HepG2 (cell line): Measurements from ENCODE around the gene SYNJ2. TPM values are rescaled to one million over a fixed set of nuclear protein-coding genes. Genes with fewer than 3 reads are reported as not detected.

Source experiments
- ATAC-seq: fragments of 200-7000 bp; cut with Tn5 transposase; 3 replicates; pipeline ENCODE4 v1.9.1; 2020; ENCODE audit warnings: mild to moderate bottlenecking, moderate library complexity
- BruUV-seq: library from RNA; stranded (reverse); fragments of 400-500 nt; replicated peaks from 2 replicates; lab custom pipeline; 2021; lab: Mats Ljungman, UMichigan
- CTCF ChIA-PET: fragments of 300-600 bp; formaldehyde crosslinking; extraction: SDS; loops from one replicate; lab custom pipeline; 2021; ENCODE audit warnings: low total read pairs, inconsistent platforms, low intra/inter-chr PET ratio; lab: Yijun Ruan, JAX
- POLR2A ChIA-PET: fragments of 350-600 bp; sonication (Branson Sonifier 250); formaldehyde crosslinking; loops from one replicate; lab custom pipeline; 2020; ENCODE audit warnings: antibody characterized with exemption, inconsistent platforms; lab: Yijun Ruan, JAX
- DNase-seq: peaks from one replicate; pipeline ENCODE4 v3.0.0-alpha.2; 2015; ENCODE audit warnings: low spot score
- FAIRE-seq: peaks from 3 replicates; lab custom pipeline; 2011; peaks lifted over from hg19 to GRCh38; lab: Jason Lieb, UNC
- H2AFZ ChIP-seq: one replicate; pipeline ENCODE4 v1.6.1; 2011; ENCODE audit warnings: low read length, inconsistent platforms
- H3K27ac ChIP-seq: fragments of 300-600 bp; 3 replicates; pipeline ENCODE4 v1.8.0; 2011; ENCODE audit warnings: mixed run types, mild to moderate bottlenecking, mixed read lengths, low read length, inconsistent platforms; ENCODE audit not compliant: insufficient read depth; ENCODE audit errors: extremely low read length
- H3K27me3 ChIP-seq, 2 experiments: fragments of 200-600 bp in 1 of 2; 2 replicates in 1 of 2; 3 replicates in 1 of 2; pipeline versions ENCODE4 v1.6.0 to v1.8.0; 2011; ENCODE audit warnings: low read length in 2 of 2, mild to moderate bottlenecking in 2 of 2, moderate library complexity in 2 of 2, inconsistent platforms in 1 of 2; ENCODE audit not compliant: insufficient read depth in 2 of 2, control insufficient read depth in 1 of 2
- H3K36me3 ChIP-seq, 2 experiments: fragments of 200-600 bp in 1 of 2; replicated peaks in 1 of 2; 2 replicates in 1 of 2; 3 replicates in 1 of 2; pipeline versions ENCODE4 v1.5.1 to v1.8.0; 2011; ENCODE audit warnings: low read length in 2 of 2, inconsistent platforms in 1 of 2; ENCODE audit not compliant: insufficient read depth in 2 of 2, control insufficient read depth in 1 of 2
- H3K4me1 ChIP-seq: 2 replicates; pipeline ENCODE4 v1.5.1; 2012; ENCODE audit warnings: low read length, inconsistent platforms; ENCODE audit not compliant: insufficient read depth
- H3K4me2 ChIP-seq: 2 replicates; pipeline ENCODE4 v1.6.0; 2011; ENCODE audit warnings: low read depth, low read length, inconsistent platforms
- H3K4me3 ChIP-seq, 3 experiments: fragments of 200-600 bp in 1 of 3; sonication (generic), shearing (Covaris generic) in 1 of 3; replicated peaks in 1 of 3; 2 replicates each; pipeline ENCODE4 v1.5.1; 2011 to 2016; ENCODE audit warnings: low read length in 3 of 3, inconsistent platforms in 2 of 3, low read depth in 2 of 3, mild to moderate bottlenecking in 2 of 3, control low read depth in 1 of 3, mixed read lengths in 1 of 3; ENCODE audit not compliant: insufficient read depth in 1 of 3
- H3K79me2 ChIP-seq: one replicate; pipeline ENCODE4 v1.6.1; 2011; ENCODE audit warnings: low read length, inconsistent platforms; ENCODE audit not compliant: insufficient read depth
- H3K9ac ChIP-seq: 2 replicates; pipeline ENCODE4 v1.6.0; 2011; ENCODE audit warnings: mild to moderate bottlenecking, low read depth, low read length, inconsistent platforms; ENCODE audit not compliant: insufficient read depth
- H3K9me3 ChIP-seq: 2 replicates; pipeline ENCODE4 v1.5.1; 2012; ENCODE audit warnings: mild to moderate bottlenecking, low read length
- H4K20me1 ChIP-seq: 2 replicates; pipeline ENCODE4 v1.6.0; 2011; ENCODE audit warnings: inconsistent platforms, mild to moderate bottlenecking, low read length, moderate library complexity; ENCODE audit not compliant: insufficient read depth
- FOXC1 ChIP-seq: sonication (generic); formaldehyde crosslinking; IDR thresholded peaks from 2 replicates; pipeline ENCODE4 v1.8.0; 2022; ENCODE audit warnings: mild to moderate bottlenecking, missing genetic modification reagents, borderline replicate concordance
- GABPA ChIP-seq, 2 experiments: IDR thresholded peaks; 2 replicates each; pipeline ENCODE4 v1.6.1; 2011 to 2016; ENCODE audit warnings: low read depth in 2 of 2, low read length in 1 of 2, missing biosample characterization in 1 of 2, missing genetic modification characterization in 1 of 2
- JDP2 ChIP-seq: sonication (generic); formaldehyde crosslinking; IDR thresholded peaks from 2 replicates; pipeline ENCODE4 v1.8.1; 2022; ENCODE audit warnings: missing genetic modification reagents, borderline replicate concordance
- MEIS1 ChIP-seq: sonication (generic); formaldehyde crosslinking; IDR thresholded peaks from 2 replicates; pipeline ENCODE4 v1.9.0; 2021; ENCODE audit warnings: mild to moderate bottlenecking, missing genetic modification reagents, moderate library complexity, borderline replicate concordance
- NCOR1 ChIP-seq: fragments of 200-600 bp; sonication (generic); IDR thresholded peaks from 2 replicates; pipeline ENCODE4 v1.7.0; 2017; ENCODE audit warnings: antibody characterized with exemption, low read length, borderline replicate concordance
- PHF5A ChIP-seq: IDR thresholded peaks from one replicate; pipeline ENCODE4 v1.6.1; 2018; ENCODE audit warnings: low read depth, missing genetic modification reagents; ENCODE audit not compliant: unreplicated experiment
- RFX3 ChIP-seq: IDR thresholded peaks from 2 replicates; pipeline ENCODE4 v1.6.1; 2016; ENCODE audit warnings: missing biosample characterization, missing genetic modification reagents
- TAF15 ChIP-seq: fragments of 200-400 bp; formaldehyde crosslinking; IDR thresholded peaks from one replicate; pipeline ENCODE4 v1.6.1; 2018; ENCODE audit warnings: mild to moderate bottlenecking, low read depth, low read length; ENCODE audit not compliant: poor library complexity, severe bottlenecking
- TARDBP ChIP-seq: sonication (generic); formaldehyde crosslinking; IDR thresholded peaks from 2 replicates; pipeline ENCODE4 v1.8.0; 2022; ENCODE audit warnings: mild to moderate bottlenecking, missing genetic modification reagents
- TEAD3 ChIP-seq: optimal IDR thresholded peaks from 2 replicates; pipeline ENCODE3; 2016; ENCODE audit warnings: borderline replicate concordance
- U2AF2 ChIP-seq: fragments of 200-400 bp; formaldehyde crosslinking; IDR thresholded peaks from 2 replicates; pipeline ENCODE4 v1.6.1; 2017; ENCODE audit warnings: low read depth, mild to moderate bottlenecking, low read length
- YEATS4 ChIP-seq: sonication (generic); formaldehyde crosslinking; IDR thresholded peaks from 2 replicates; pipeline ENCODE4 v1.4.0; 2020; ENCODE audit warnings: missing genetic modification reagents, borderline replicate concordance
- ZNF30 ChIP-seq: sonication (generic); formaldehyde crosslinking; IDR thresholded peaks from 2 replicates; pipeline ENCODE4 v1.5.0; 2020; ENCODE audit warnings: mild to moderate bottlenecking, missing genetic modification reagents
- ZNF432 ChIP-seq: sonication (generic); formaldehyde crosslinking; IDR thresholded peaks from 2 replicates; pipeline ENCODE4 v1.5.0; 2020; ENCODE audit warnings: missing genetic modification reagents, mild to moderate bottlenecking, borderline replicate concordance
- ZNF574 ChIP-seq: sonication (generic); formaldehyde crosslinking; IDR thresholded peaks from 2 replicates; pipeline ENCODE4 v1.4.0; 2020; ENCODE audit warnings: missing genetic modification reagents
- ZNF598 ChIP-seq: sonication (generic); formaldehyde crosslinking; IDR thresholded peaks from 2 replicates; pipeline ENCODE4 v1.5.1; 2020; ENCODE audit warnings: mild to moderate bottlenecking, missing genetic modification reagents, borderline replicate concordance
- WGBS: methylation state at CpG from one replicate; pipeline ENCODE4 v1.1.6; 2017; ENCODE audit warnings: low lambda C conversion rate; 5-methylcytosine and 5-hydroxymethylcytosine counted together
- in situ Hi-C: cut with HindIII; loops from 2 replicates; pipeline ENCODE4 v1.10.0; 2017; ENCODE audit warnings: low pct_unique_long_range_greater_than_20kb; ENCODE audit not compliant: extremely low pct_ligation_motif_present
- intact Hi-C: fragments of 100-400 bp; cut with micrococcal nuclease; formaldehyde crosslinking; loops from one replicate; pipeline ENCODE4 v1.10.0; 2022; ENCODE audit not compliant: unreplicated experiment
- polyA plus RNA-seq, 8 experiments: library from polyadenylated mRNA; depleted of rRNA in 3 of 8; stranded (reverse) in 7 of 8; unstranded in 1 of 8; fragments of >200 nt; fragmentation: Illumina TruSeq in 4 of 8; extraction: Trizol in 4 of 8; gene quantifications; 2 replicates each; pipeline versions ENCODE4 v1.2.1 to v1.2.3, GENCODE V29; 2011 to 2016; ENCODE audit warnings: low read depth in 4 of 8, missing spikeins in 1 of 8, mixed read lengths in 1 of 8; ENCODE audit not compliant: insufficient read depth in 1 of 8
- total RNA-seq, 5 experiments: library from RNA; depleted of rRNA; stranded (reverse); fragments of >200 nt; fragmentation: Illumina TruSeq; extraction: Trizol; gene quantifications; 2 replicates each; pipeline ENCODE4 v1.2.3, GENCODE V29; 2016; ENCODE audit warnings: low read depth in 1 of 5
- TF ChIP-seq, protein P1 (sequence below): sonication (generic); formaldehyde crosslinking; conservative IDR thresholded peaks from 2 replicates; pipeline ENCODE4 v1.8.1; 2023; ENCODE audit warnings: missing genetic modification reagents

The SYNJ2 gene
- total and polyA plus RNA-seq, 2 of the 13 experiments (the other 11 are each of a cell fraction or from before 2014, with no cell fraction given): 39.1 to 57.6 TPM

GRCh38 chr6:158041370-158041769 is 59.7 kb downstream of the SYNJ2 start:
- WGBS: 94% methylated on average over 4 of the region's 4 CpGs
- no peaks in the 10 kb centered on the region for H3K9me3 ChIP-seq

DNA sequence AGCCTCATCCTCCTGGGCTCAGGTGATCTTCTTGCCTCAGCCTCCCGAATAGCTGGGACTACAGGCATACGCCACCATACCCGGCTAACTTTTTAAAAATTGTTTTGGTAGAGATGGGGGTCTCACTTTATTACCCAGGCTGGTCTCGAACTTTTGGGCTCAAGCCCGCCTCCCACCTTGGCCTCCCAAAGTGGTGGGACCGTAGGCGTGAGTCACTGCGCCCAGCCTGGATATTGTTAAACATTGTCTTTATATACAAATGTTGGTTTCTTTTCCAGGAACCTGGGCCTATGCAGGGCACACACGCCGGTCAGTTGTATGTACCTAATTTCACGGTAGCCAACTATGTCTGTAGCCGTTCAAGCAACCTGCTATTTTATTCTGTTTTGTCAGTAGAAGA is 60.1 kb downstream of the SYNJ2 start:
- no peak overlapping the region for H3K27ac ChIP-seq
- H3K4me1 ChIP-seq: peaks cover 91% of the 10 kb centered on the region
- DNase-seq: no peak
- FAIRE-seq: no peak
- no peaks in the 10 kb centered on the region for H3K9me3 ChIP-seq
- in situ Hi-C loops (no loop called here), intact Hi-C loops (no loop called here)
- H3K36me3 ChIP-seq: peaks cover 42 to 76% of the 10 kb centered on the region in 2 experiments
- CTCF ChIA-PET: no interaction called here
- POLR2A ChIA-PET: interaction anchor here (0.7 to 4.0 kb wide), 8 partner anchors 13 to 314 kb away, joined by 3 to 65 read pairs (median 5); no protein-coding TSS in a partner anchor
- H4K20me1 ChIP-seq: no peaks in the 10 kb centered on the region
- no peaks in the 10 kb centered on the region for H3K27me3 ChIP-seq
- H2AFZ ChIP-seq: no peak overlapping the region
- BruUV-seq: no TSS peak
- no peak overlapping the region for H3K4me2 ChIP-seq
- no peak overlapping the region for H3K9ac ChIP-seq
- no peak for ATAC-seq
- WGBS: 98% methylated on average over 12 of the region's 12 CpGs
- peaks cover 39% of the 10 kb centered on the region for H3K79me2 ChIP-seq
- no peak overlapping the region for H3K4me3 ChIP-seq
- TF ChIP-seq RFX3 (no peak), YEATS4 (CRISPR knock-in tag) (0 out of 2 replicates have a peak, but pooled peaks have one; percentile 17), MEIS1 (CRISPR knock-in tag) (no peak), U2AF2 (no peak), ZNF574 (no peak), JDP2 (CRISPR knock-in tag) (no peak), TAF15 (no peak), NCOR1 (no peak)
- TF ChIP-seq, protein P1, sequence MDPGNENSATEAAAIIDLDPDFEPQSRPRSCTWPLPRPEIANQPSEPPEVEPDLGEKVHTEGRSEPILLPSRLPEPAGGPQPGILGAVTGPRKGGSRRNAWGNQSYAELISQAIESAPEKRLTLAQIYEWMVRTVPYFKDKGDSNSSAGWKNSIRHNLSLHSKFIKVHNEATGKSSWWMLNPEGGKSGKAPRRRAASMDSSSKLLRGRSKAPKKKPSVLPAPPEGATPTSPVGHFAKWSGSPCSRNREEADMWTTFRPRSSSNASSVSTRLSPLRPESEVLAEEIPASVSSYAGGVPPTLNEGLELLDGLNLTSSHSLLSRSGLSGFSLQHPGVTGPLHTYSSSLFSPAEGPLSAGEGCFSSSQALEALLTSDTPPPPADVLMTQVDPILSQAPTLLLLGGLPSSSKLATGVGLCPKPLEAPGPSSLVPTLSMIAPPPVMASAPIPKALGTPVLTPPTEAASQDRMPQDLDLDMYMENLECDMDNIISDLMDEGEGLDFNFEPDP: 0 out of 2 replicates have a peak, but pooled peaks have one; percentile 28

More at GRCh38 chr6:158041370-158041769, 59.7 kb downstream of the SYNJ2 start:
- no TSS peak for BruUV-seq
- CTCF ChIA-PET: no interaction called here
- no peak for DNase-seq
- Histone ChIP-seq H3K36me3 (peaks cover 44 to 74% of the 10 kb centered on the region in 2 experiments), H3K4me3 (no peak overlapping the region), H3K79me2 (peaks cover 40% of the 10 kb centered on the region), H2AFZ (no peak overlapping the region), H3K27me3 (no peaks in the 10 kb centered on the region), H3K4me1 (peaks cover 87% of the 10 kb centered on the region), H4K20me1 (no peaks in the 10 kb centered on the region), H3K9ac (peak overlapping the region; percentile 71; the same call in 1 of the 2 replicates), H3K4me2 (peak overlapping the region; percentile 71; the same call in 1 of the 2 replicates), H3K27ac (peak overlapping the region; percentile 92)
- POLR2A ChIA-PET: interaction anchor here (0.7 to 4.0 kb wide), 9 partner anchors 8 to 313 kb away, joined by 3 to 65 read pairs (median 4); no protein-coding TSS in a partner anchor
- ATAC-seq: no peak
- in situ Hi-C loops (no loop called here), intact Hi-C loops (no loop called here)
- TF ChIP-seq ZNF432 (CRISPR knock-in tag): no peak
- peak; percentile 17 for TF ChIP-seq TEAD3 (CRISPR knock-in tag)
- no peak for TF ChIP-seq GABPA (IDR thresholded peaks at IDR 0.05; ENCODE audit: low read depth, low read length)
- no peak for TF ChIP-seq GABPA (CRISPR knock-in tag; IDR thresholded peaks at IDR 0.05; ENCODE audit: low read depth)
- 0 out of 2 replicates have a peak, but pooled peaks have one; percentile 5 for TF ChIP-seq ZNF598 (CRISPR knock-in tag)
- 0 out of 2 replicates have a peak, but pooled peaks have one; percentile 36 for TF ChIP-seq FOXC1 (CRISPR knock-in tag)
- TF ChIP-seq TARDBP (CRISPR knock-in tag): 0 out of 2 replicates have a peak, but pooled peaks have one; percentile 25
- TF ChIP-seq PHF5A: peak; percentile 18
- no peak for TF ChIP-seq ZNF30
- no peak for FAIRE-seq
